Fibroblast of mammary gland (primary cell): ENCODE measurements around the gene EFCAB9.

Experiments used
- DNase-seq: peaks from one replicate; pipeline ENCODE4 v3.0.0-alpha.2; 2010; ENCODE audit warnings: low read depth
- H3K4me3 ChIP-seq: 2 replicates; pipeline ENCODE4 v1.5.1; 2011; ENCODE audit warnings: low read depth, mild to moderate bottlenecking, low read length, moderate library complexity; ENCODE audit not compliant: control insufficient read depth
- CTCF ChIP-seq: conservative IDR thresholded peaks from 2 replicates; pipeline ENCODE4 v1.5.1; 2011; ENCODE audit warnings: low read depth, low read length, inconsistent platforms; ENCODE audit not compliant: control insufficient read depth, insufficient read depth

The EFCAB9 gene

GRCh38 chr5:172235827-172236736 lies 42.1 kb downstream of the EFCAB9 start:
- DNase-seq: peak; percentile 4
- no peak overlapping the region for H3K4me3 ChIP-seq
- TF ChIP-seq CTCF: no peak

GRCh38 chr5:172238334-172238733 lies 44.4 kb downstream of the EFCAB9 start:
- DNase-seq: no peak
- TF ChIP-seq CTCF: no peak

GRCh38 chr5:172243302-172243701 lies 49.3 kb downstream of the EFCAB9 start:
- DNase-seq: no peak
- H3K4me3 ChIP-seq: no peak overlapping the region
- TF ChIP-seq CTCF: no peak

More at GRCh38 chr5:172238334-172238733, 44.4 kb downstream of the EFCAB9 start:
- no peak overlapping the region for H3K4me3 ChIP-seq

- H3K4me3 ChIP-seq: no peak overlapping the region
- DNase-seq: no peak
- TF ChIP-seq CTCF: no peak
Observed at GRCh38 chr5:172245046-172245445, 51.1 kb downstream of the EFCAB9 start.

- peak; percentile 44 for DNase-seq
- no peak for TF ChIP-seq CTCF
- H3K4me3 ChIP-seq: no peak overlapping the region
Observed at GRCh38 chr5:172245703-172246125, 51.7 kb downstream of the EFCAB9 start.

GRCh38 chr5:172248637-172249036 lies 54.7 kb downstream of the EFCAB9 start:
- H3K4me3 ChIP-seq: no peak overlapping the region
- no peak for DNase-seq
- TF ChIP-seq CTCF: no peak

- H3K4me3 ChIP-seq: no peak overlapping the region
- TF ChIP-seq CTCF: no peak
- no peak for DNase-seq
Observed at GRCh38 chr5:172251419-172251818, 57.4 kb downstream of the EFCAB9 start.
